ENCODE results near the gene FRMPD2.

Gene FRMPD2

GRCh38 chr10:48206482-48207250 is 67.8 kb downstream of the FRMPD2 start:
- DNase-seq (ENCODE audit: extremely low spot score) = no peak
- ChIA-PET CTCF (interaction anchor here (1.4 to 2.5 kb wide), 2 partner anchors 10 to 19 kb away, joined by 3 to 7 read pairs; no protein-coding TSS in a partner anchor), POLR2A (no interaction called here)
- TF ChIP-seq CTCF (IDR thresholded peaks at IDR 0.05; ENCODE audit: control extremely low read depth, extremely low read depth, low read depth, missing control alignments) = no peak

GRCh38 chr10:48205918-48206317 is 68.6 kb downstream of the FRMPD2 start:
- no peak for TF ChIP-seq CTCF (IDR thresholded peaks at IDR 0.05; ENCODE audit: control extremely low read depth, extremely low read depth, low read depth, missing control alignments)

DNA sequence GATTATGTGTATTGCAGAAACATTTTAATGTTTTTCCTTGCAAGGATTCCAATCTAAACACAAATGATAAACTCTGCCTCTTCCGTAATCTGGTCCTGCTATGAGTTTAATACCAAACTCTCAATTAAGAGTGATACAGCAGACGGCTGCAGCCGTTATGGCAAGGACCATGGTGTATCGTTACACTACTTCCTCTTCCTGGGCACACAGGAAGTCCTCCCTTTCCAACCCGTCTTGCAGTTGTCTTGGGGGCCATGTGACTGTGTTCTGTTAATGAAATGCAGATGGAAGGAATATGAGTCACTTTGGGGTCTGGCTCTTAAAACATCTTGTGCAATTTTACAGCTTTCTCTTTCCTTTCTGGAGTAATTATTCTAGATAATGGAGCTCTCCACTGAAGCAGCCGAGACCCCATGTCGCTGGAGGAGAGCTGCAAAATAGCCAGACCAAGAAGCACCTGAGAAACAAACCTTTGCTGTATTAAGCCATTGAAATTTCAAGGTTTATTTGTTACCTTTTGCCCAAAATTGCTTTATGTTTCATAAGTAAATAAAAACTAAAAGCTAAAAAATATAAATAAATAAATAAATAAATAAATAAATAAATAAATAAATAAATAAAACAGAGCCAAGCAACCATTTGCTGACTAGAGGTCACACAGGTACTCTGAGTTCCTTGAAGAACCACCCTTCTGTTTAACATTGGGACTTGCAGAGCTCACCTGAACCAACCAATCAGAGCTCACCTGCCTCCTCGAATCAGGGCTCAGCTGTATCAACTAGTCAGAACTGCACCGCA is 74.7 kb downstream of the FRMPD2 start:
- no peak for TF ChIP-seq CTCF (IDR thresholded peaks at IDR 0.05; ENCODE audit: control extremely low read depth, extremely low read depth, low read depth, missing control alignments)
- CTCF ChIA-PET = interaction anchor here (1.3 to 1.4 kb wide), 2 partner anchors 14 to 67 kb away, joined by 3 to 4 read pairs; no protein-coding TSS in a partner anchor
- POLR2A ChIA-PET = no interaction called here
- no peak for DNase-seq (ENCODE audit: extremely low spot score)

More at GRCh38 chr10:48205918-48206317, 68.6 kb downstream of the FRMPD2 start:
- CTCF ChIA-PET = interaction anchor here (0.9 to 2.5 kb wide), 3 partner anchors 9 to 25 kb away, joined by 3 to 7 read pairs (median 3); no protein-coding TSS in a partner anchor
- POLR2A ChIA-PET = no interaction called here
- DNase-seq (ENCODE audit: extremely low spot score) = no peak

DNA sequence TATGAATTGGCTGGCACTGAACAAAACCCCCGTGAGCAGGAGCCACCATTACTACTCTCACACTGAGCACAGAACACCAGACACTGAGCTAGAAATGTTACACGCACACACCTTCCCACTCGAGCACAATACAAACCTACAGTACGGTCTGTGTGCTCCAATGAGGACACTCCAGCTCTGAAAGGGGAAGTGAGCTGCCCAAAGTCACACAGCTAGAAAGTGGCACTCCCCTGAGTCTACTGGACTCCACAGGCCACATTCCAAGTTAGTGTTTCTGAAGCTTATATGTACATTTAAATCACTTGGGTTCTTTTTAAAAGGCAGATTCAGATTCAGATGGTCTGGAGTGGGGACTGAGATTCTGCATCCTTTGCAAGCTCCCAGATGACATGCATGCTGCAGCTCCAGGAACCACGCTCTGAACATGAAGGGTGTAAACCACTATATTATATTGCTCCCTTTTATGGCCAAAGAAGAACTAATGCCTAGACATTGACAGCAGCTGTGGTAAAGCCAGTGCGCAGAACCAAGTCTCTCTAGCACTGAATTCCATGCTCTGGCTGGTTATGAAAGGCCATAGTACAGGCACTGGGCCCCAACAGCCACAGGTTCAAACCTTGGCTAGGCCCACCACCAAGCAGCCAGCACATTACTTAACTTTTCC is 77.1 kb downstream of the FRMPD2 start:
- POLR2A ChIA-PET = no interaction called here
- TF ChIP-seq CTCF (IDR thresholded peaks at IDR 0.05; ENCODE audit: control extremely low read depth, extremely low read depth, low read depth, missing control alignments) = no peak
- CTCF ChIA-PET = interaction anchor here (1.6 to 2.7 kb wide), 5 partner anchors 8 to 18 kb away, joined by 4 to 9 read pairs (median 7); no protein-coding TSS in a partner anchor
- DNase-seq (ENCODE audit: extremely low spot score) = no peak

GRCh38 chr10:48195803-48196202 is 78.7 kb downstream of the FRMPD2 start:
- no peak for DNase-seq (ENCODE audit: extremely low spot score)
- CTCF ChIA-PET = interaction anchor here (1.1 to 2.7 kb wide), 6 partner anchors 8 to 94 kb away, joined by 3 to 9 read pairs (median 6); no protein-coding TSS in a partner anchor
- POLR2A ChIA-PET = no interaction called here
- TF ChIP-seq CTCF (IDR thresholded peaks at IDR 0.05; ENCODE audit: control extremely low read depth, extremely low read depth, low read depth, missing control alignments) = no peak

DNA sequence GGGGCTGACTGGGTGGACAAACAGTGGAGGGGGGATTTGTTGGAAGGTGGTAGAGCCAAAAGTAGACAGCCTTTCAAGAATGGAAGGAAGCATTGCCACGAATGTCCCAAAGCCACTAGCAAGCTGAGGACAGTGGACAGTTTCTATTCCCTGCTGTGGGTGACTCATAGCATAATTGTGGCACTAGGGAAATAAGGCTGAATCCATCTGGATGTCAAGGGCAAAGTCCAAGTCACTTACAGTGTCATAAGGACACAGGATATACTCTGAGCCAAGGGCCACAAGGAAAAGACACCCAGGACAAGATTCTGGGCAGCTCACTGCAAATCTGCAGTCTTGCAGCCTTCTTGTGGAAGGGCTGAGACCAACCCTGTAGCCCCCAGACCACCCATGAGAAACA is 79.7 kb downstream of the FRMPD2 start:
- no peak for DNase-seq (ENCODE audit: extremely low spot score)
- TF ChIP-seq CTCF (IDR thresholded peaks at IDR 0.05; ENCODE audit: control extremely low read depth, extremely low read depth, low read depth, missing control alignments) = no peak
- CTCF ChIA-PET = interaction anchor here (0.6 to 2.7 kb wide), 4 partner anchors 7 to 33 kb away, joined by 3 to 9 read pairs (median 6); no protein-coding TSS in a partner anchor
- POLR2A ChIA-PET = no interaction called here
